Measurements from ENCODE around the gene ELAVL1.
A peak's percentile ranks its signal among the peaks of the same experiment; 100 is the strongest.
"Not testable (repeated sequence)": the region's sequence is repeated elsewhere in the genome, so short reads cannot be mapped to it uniquely, and the experiment has no call there.

The ELAVL1 gene

GRCh38 chr19:7970716-7971448, 34.6 kb downstream of the ELAVL1 start:
- DNase-seq (ENCODE audit: low read depth in 2 of 3, low spot score in 2 of 3), result no peak

GRCh38 chr19:7969555-7969939, 35.9 kb downstream of the ELAVL1 start:
- DNase-seq (ENCODE audit: low read depth in 2 of 3, low spot score in 2 of 3), result no peak

- DNase-seq (ENCODE audit: low read depth in 2 of 3, low spot score in 2 of 3), result no peak
Measured at GRCh38 chr19:7968796-7969554, 36.5 kb downstream of the ELAVL1 start.

GRCh38 chr19:7968008-7968795, 37.2 kb downstream of the ELAVL1 start:
- no peak for DNase-seq (ENCODE audit: low read depth in 2 of 3, low spot score in 2 of 3)

DNA sequence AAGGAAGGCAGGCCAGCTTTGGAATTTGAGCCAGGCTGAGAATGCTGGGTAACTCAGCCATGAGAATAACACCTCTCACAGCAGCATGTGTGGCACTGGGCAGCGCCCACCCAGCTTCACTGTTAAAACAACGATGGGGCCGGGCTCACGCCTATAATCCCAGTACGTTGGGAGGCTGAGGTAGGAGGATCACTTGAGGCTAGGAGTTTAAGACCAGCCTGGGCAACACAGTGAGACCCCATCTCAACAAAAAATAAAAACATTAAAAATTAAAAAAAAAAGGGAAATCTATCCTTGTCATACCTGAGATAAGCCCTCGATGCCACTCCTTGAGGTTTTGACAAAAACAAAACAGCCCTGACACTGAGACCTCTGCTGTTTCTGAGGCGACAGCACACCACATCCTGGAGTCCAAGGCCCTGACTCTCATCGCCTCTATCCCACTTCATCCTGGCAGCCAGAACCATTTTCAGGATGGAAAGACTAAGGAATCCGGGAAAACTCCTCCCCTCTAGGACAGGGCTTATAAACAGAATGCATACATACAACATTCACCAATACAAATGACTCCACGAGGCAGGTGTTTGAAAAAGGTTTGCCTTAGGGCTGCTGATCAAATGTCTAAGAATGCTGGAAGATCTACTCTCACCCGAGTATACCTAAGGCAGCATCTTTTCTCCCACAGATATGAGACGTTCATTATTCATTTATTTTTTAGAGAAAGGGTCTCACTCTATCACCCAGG, 39.3 kb downstream of the ELAVL1 start:
- DNase-seq (ENCODE audit: low read depth in 2 of 3, low spot score in 2 of 3), result no peak

GRCh38 chr19:7965259-7965841, 40.1 kb downstream of the ELAVL1 start:
- no peak for DNase-seq (ENCODE audit: low read depth in 2 of 3, low spot score in 2 of 3)

GRCh38 chr19:7963566-7963965, 41.9 kb downstream of the ELAVL1 start:
- no peak for DNase-seq (ENCODE audit: low read depth in 2 of 3, low spot score in 2 of 3)

- no peak for DNase-seq (ENCODE audit: low read depth in 2 of 3, low spot score in 2 of 3)
Measured at GRCh38 chr19:7962644-7963268, 42.7 kb downstream of the ELAVL1 start.

DNA sequence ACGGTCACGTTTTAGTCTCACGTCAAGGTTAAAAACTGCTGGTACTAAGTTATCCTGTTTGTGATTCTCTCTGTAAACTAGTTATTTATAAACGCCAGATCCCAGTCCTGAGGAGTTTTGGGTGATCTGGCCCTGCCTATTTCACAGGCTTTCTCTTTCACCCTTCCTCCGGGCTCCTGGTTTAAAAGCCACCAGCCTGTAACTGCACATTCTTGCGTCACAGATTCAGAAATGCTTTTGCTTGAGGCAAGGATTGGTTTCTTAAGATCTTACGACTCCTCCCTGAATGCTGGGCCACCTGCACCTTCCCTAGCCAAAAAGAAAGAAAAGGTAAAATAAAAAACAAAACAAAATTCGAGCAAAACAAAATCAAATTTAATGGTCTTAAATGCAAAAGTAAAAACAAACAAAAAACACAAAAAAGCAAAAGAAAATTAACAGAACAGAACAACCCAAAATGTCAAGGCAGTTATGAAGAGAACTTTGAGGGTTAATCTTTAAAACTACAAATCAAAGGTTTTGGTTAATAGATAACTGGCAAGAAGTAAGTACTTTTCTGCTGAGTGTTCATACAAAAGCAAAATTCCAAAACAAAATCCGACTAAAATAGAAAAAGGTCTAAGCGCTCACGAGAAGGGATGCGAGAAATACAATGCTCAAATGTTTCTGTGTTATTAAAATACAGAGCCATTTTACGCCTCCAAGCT, 43.4 kb downstream of the ELAVL1 start:
- DNase-seq (ENCODE audit: low read depth in 2 of 3, low spot score in 2 of 3), result no peak

DNA sequence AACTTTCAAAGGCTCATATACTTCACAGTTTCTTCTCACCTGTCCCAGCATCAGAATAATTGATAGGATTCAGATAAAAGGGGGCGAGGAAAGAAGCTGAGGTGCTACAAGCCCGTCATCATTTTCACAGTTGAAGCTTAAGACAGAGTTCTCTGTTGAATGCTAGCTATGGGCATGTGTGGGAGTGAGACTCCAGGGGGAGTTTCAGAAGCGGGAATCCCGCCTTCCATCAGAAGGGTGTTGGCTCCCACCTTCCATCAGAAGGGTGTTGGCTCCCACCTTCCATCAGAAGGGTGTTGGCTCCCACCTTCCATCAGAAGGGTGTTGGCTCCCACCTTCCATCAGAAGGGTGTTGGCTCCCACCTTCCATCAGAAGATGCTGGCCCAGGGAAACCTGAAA, 44.4 kb downstream of the ELAVL1 start:
- not testable (repeated sequence) for DNase-seq (ENCODE audit: low read depth in 2 of 3, low spot score in 2 of 3)

DNA sequence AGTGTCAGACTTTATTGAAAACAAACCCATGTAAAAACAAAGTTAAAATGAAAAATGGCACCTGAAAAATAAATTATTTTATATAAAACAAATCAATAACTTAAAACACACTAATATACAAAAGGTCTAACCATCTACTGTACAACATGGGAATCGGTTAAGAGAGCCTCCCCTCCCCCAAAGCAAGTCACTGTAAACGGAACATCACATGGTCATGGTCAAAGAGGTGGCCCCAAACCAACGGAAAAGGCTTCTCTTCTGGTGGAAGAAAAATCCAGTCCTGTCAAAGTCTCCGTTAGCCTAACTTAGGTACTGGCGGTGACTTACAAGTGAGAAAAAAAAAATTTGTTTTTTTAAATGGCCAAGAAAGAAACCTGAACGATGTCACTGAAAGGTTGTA, 46.2 kb downstream of the ELAVL1 start:
- no peak for DNase-seq (ENCODE audit: low read depth in 2 of 3, low spot score in 2 of 3)

- no peak for DNase-seq (ENCODE audit: low read depth in 2 of 3, low spot score in 2 of 3)
Measured at GRCh38 chr19:7955696-7956095, 49.7 kb downstream of the ELAVL1 start.

DNA sequence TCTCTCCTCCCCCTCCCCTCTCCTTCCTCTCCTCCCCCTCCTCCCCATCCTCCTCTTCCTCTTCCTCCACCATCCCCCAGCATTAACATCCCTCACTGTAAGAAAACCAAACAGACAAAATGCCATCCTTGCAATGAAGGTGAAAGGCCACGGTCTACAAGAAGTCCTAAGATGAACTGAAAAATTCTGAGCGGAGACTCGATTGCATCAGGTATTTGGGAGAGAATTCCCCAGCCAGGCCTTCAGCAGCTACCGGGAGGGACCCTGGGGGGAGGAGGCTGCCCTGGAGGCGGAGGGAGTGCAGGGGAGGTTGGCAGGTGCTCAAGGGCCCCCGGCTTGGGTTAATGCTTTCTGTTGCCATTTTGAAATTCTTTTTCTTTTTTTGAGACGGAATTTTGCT, 51.9 kb downstream of the ELAVL1 start:
- no peak for DNase-seq (ENCODE audit: low read depth in 2 of 3, low spot score in 2 of 3)

GRCh38 chr19:7953060-7953459, 52.4 kb downstream of the ELAVL1 start:
- no peak for DNase-seq (ENCODE audit: low read depth in 2 of 3, low spot score in 2 of 3)

DNA sequence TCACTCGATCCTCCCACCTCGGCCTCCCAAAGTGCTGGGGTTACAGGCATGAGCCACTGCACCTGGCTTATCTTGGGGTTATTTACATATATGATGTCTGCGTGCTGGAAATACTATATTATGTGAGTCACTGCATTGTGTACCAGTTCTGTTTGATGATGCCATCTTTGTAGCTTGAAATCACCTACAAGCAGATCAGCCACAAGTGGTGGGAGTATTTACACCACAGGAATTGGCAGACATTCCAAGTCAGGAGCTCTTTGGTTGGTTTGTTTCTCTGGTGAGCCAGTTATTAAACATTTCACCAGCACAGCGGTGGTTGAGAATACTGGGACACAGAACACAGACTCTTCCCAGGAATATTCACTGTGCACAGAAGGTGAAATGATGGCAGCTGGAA, 57.5 kb downstream of the ELAVL1 start:
- DNase-seq (ENCODE audit: low read depth in 2 of 3, low spot score in 2 of 3), result no peak

DNA sequence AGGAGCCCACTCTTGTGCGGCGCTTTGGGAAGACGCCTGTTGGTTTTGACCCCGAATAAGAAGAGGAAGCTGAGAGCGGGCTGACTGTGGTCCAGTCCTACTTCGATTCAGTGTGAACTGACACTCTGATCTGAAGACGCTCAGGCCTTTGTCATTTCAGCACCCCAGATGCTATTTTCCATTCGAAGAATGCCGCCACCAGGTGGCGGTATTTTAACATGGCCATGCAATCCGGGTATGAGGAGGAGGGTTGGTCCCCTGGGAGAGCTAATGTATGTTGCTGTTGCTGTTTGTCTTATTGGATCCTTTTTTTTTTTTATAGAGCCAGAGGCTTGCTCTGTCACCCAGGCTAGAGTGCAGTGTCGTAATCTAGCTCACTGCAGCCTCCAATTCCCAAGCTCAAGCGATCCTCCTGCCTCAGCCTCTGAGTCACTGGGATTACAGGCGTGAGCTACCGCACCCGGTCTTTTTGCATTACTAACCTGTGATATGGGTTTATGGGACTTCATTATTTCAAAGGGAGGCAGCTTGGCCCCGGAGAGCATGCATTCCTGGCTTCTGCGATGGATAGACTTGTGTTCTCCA, 61.2 kb downstream of the ELAVL1 start:
- peak; percentile 48 to 83 (median 77) for DNase-seq (ENCODE audit: low read depth in 2 of 3, low spot score in 2 of 3)

GRCh38 chr19:7943444-7944176, 61.8 kb downstream of the ELAVL1 start, which contains the start of gene TIMM44:
TIMM44 (minus strand) TSS chr19:7943666; CDS start chr19:7943651, 15 bp downstream.
- peak; percentile 88 to 95 (median 93) for DNase-seq (ENCODE audit: low read depth in 2 of 3, low spot score in 2 of 3)

GRCh38 chr19:7942981-7943443, 62.4 kb downstream of the ELAVL1 start:
- DNase-seq (ENCODE audit: low read depth in 2 of 3, low spot score in 2 of 3), result no peak

Data from activated CD8-positive, alpha-beta memory T cell treated with anti-CD3 and anti-CD28 coated beads for 48 hours (primary cell).